Breast epithelium (tissue), 3 donors: ENCODE data around the gene HMGXB3.

Source experiments
- CTCF ChIP-seq, 3 donors: fragments of 450-650 bp; IDR thresholded peaks; one replicate each; pipeline ENCODE4 v1.5.1; 2016 to 2017; ENCODE audit warnings: antibody characterized with exemption in 3 of 3, mild to moderate bottlenecking in 3 of 3, moderate library complexity in 3 of 3
- POLR2A ChIP-seq: fragments of 450-650 bp; IDR thresholded peaks from one replicate; pipeline ENCODE4 v1.6.1; 2016; ENCODE audit warnings: antibody characterized with exemption, mild to moderate bottlenecking, moderate library complexity
- POLR2AphosphoS5 ChIP-seq, 3 donors: sonication (generic); formaldehyde crosslinking; IDR thresholded peaks; one replicate each; pipeline ENCODE4 v1.6.1; 2017; ENCODE audit warnings: antibody characterized with exemption in 3 of 3

- no peak for TF ChIP-seq CTCF (IDR thresholded peaks at IDR 0.05)
- no peak for TF ChIP-seq POLR2AphosphoS5 (IDR thresholded peaks at IDR 0.05)
- TF ChIP-seq POLR2A: no peak
Measured at GRCh38 chr5:149956685-149957084, 43.9 kb upstream of the HMGXB3 start.
